GM12878 (cell line): ENCODE results near the gene MYL6B. TPM values are rescaled to one million over a fixed set of nuclear protein-coding genes. Genes with fewer than 3 reads are reported as not detected.

Experiments used
- ATAC-seq: fragments of 200-7000 bp; cut with Tn5 transposase; 3 replicates; pipeline ENCODE4 v1.9.1; 2020; ENCODE audit warnings: mild to moderate bottlenecking, moderate library complexity
- BruUV-seq: library from RNA; stranded (reverse); fragments of 400-500 nt; replicated peaks from 2 replicates; lab custom pipeline; 2021; lab: Mats Ljungman, UMichigan
- CTCF ChIA-PET: fragments of 300-600 bp; sonication (Branson Sonifier 250); formaldehyde crosslinking; extraction: SDS; loops from one replicate; lab custom pipeline; 2021; ENCODE audit warnings: inconsistent platforms; lab: Yijun Ruan, JAX
- POLR2A ChIA-PET: fragments of 350-600 bp; formaldehyde crosslinking; extraction: SDS; loops from one replicate; lab custom pipeline; 2021; ENCODE audit warnings: inconsistent platforms; lab: Charles Lee
- RAD21 ChIA-PET: fragments of 300-600 bp; sonication (Branson Sonifier 250); formaldehyde crosslinking; loops from one replicate; lab custom pipeline; 2023; ENCODE audit warnings: antibody characterized with exemption; ENCODE audit not compliant: unreplicated experiment; lab: Charles Lee
- SMC1A ChIA-PET: fragments of 300-600 bp; sonication (Branson Sonifier 250); formaldehyde crosslinking; loops from one replicate; lab custom pipeline; 2023; ENCODE audit not compliant: unreplicated experiment, uncharacterized antibody; lab: Charles Lee
- DNase-seq: peaks from one replicate; pipeline ENCODE4 v3.0.0-alpha.2; 2011; ENCODE audit warnings: low read depth, low spot score
- FAIRE-seq: peaks from 3 replicates; lab custom pipeline; 2011; peaks lifted over from hg19 to GRCh38; lab: Jason Lieb, UNC
- H2AFZ ChIP-seq: 2 replicates; pipeline ENCODE4 v1.6.0; 2011; ENCODE audit warnings: low read depth, low read length, control low read depth; ENCODE audit not compliant: control insufficient read depth
- H3K27ac ChIP-seq: 2 replicates; pipeline ENCODE4 v1.5.1; 2011; ENCODE audit warnings: control low read depth; ENCODE audit not compliant: control insufficient read depth, insufficient read depth
- H3K27me3 ChIP-seq, 2 experiments: replicated peaks in 1 of 2; 2 replicates each; pipeline versions ENCODE4 v1.6.0 to v1.6.1; 2011; ENCODE audit warnings: low read length in 1 of 2; ENCODE audit not compliant: control insufficient read depth in 2 of 2, insufficient read depth in 2 of 2
- H3K36me3 ChIP-seq, 2 experiments: 2 replicates each; pipeline ENCODE4 v1.5.1; 2011; ENCODE audit warnings: low read length in 1 of 2; ENCODE audit not compliant: control insufficient read depth in 2 of 2, insufficient read depth in 2 of 2
- H3K4me1 ChIP-seq: 2 replicates; pipeline ENCODE4 v1.6.1; 2011; ENCODE audit warnings: mild to moderate bottlenecking, low read length, moderate library complexity, mixed read lengths; ENCODE audit not compliant: control insufficient read depth, insufficient read depth
- H3K4me2 ChIP-seq: 2 replicates; pipeline ENCODE4 v1.6.0; 2011; ENCODE audit warnings: control low read depth; ENCODE audit not compliant: control insufficient read depth, insufficient read depth
- H3K4me3 ChIP-seq: fragments of 200-600 bp; sonication (generic); 2 replicates; pipeline ENCODE4 v1.5.1; 2016
- H3K79me2 ChIP-seq: 2 replicates; pipeline ENCODE4 v1.6.0; 2011; ENCODE audit warnings: low read length; ENCODE audit not compliant: control insufficient read depth, insufficient read depth
- H3K9ac ChIP-seq: 2 replicates; pipeline ENCODE4 v1.8.0; 2011; ENCODE audit warnings: low read length, control low read depth, mixed read lengths; ENCODE audit not compliant: control insufficient read depth, insufficient read depth
- H3K9me3 ChIP-seq: replicated peaks from 3 replicates; pipeline ENCODE4 v1.5.1; 2011; ENCODE audit warnings: mild to moderate bottlenecking, low read length; ENCODE audit not compliant: control insufficient read depth, insufficient read depth
- H4K20me1 ChIP-seq: 2 replicates; pipeline ENCODE4 v1.6.0; 2011; ENCODE audit not compliant: control insufficient read depth, insufficient read depth
- POLR2AphosphoS5 ChIP-seq: IDR thresholded peaks from 2 replicates; pipeline ENCODE4 v1.6.1; 2011; ENCODE audit warnings: mild to moderate bottlenecking, low read length, inconsistent platforms
- SIN3A ChIP-seq: IDR thresholded peaks from 2 replicates; pipeline ENCODE4 v1.6.1; 2012; ENCODE audit warnings: low read depth, low read length, improper control_type of control experiment
- WRNIP1 ChIP-seq: IDR thresholded peaks from 2 replicates; pipeline ENCODE4 v1.6.1; 2011; ENCODE audit warnings: low read depth, low read length, improper control_type of control experiment, borderline replicate concordance
- WGBS: methylation state at CpG from one replicate; pipeline ENCODE4 v1.1.6; 2016; ENCODE audit warnings: low lambda C conversion rate; ENCODE audit not compliant: insufficient replicate concordance, insufficient coverage; ENCODE audit errors: missing lambda C conversion rate; 5-methylcytosine and 5-hydroxymethylcytosine counted together
- in situ Hi-C: fragments of 300-500 bp; cut with MboI; formaldehyde crosslinking; loops from 9 replicates; pipeline ENCODE4 v1.14.3; 2018; ENCODE audit warnings: mixed read lengths
- intact Hi-C: fragments of 100-400 bp; cut with micrococcal nuclease; formaldehyde crosslinking; loops from one replicate; pipeline ENCODE4 v1.14.2; 2022; ENCODE audit not compliant: unreplicated experiment
- polyA plus RNA-seq, 11 experiments: library from polyadenylated mRNA; depleted of rRNA in 4 of 11; unstranded in 6 of 11; stranded (reverse) in 5 of 11; fragments of >200 nt; fragmentation: Nextera tagmentation in 4 of 11; fragmentation: Illumina TruSeq in 1 of 11; extraction: Ambion mirVana in 4 of 11; extraction: Trizol in 1 of 11; gene quantifications; 1 replicate in 1 of 11; 2 replicates in 10 of 11; pipeline versions ENCODE4 v1.2.1 to v1.2.3, GENCODE V29; 2011 to 2016; ENCODE audit warnings: inconsistent platforms in 2 of 11, missing spikeins in 2 of 11, low read depth in 1 of 11
- total RNA-seq, 4 experiments: library from RNA; depleted of rRNA in 3 of 4; stranded (reverse); fragments of >200 nt in 3 of 4; fragmentation: Illumina TruSeq in 1 of 4; extraction: Trizol in 1 of 4; gene quantifications; 2 replicates each; pipeline versions ENCODE4 v1.2.1 to v1.2.3, GENCODE V29; 2013 to 2021

Gene MYL6B
- total and polyA plus RNA-seq, 10 of the 15 experiments (the other 5 are each of a cell fraction or from before 2014, with no cell fraction given): 75.5 to 153 (median 114) TPM

- Histone ChIP-seq H3K36me3 (peaks cover 3 to 4% of the 10 kb centered on the region in 2 experiments), H3K4me2 (peak overlapping the region; percentile 72), H3K79me2 (peaks cover 27% of the 10 kb centered on the region), H3K9me3 (no peaks in the 10 kb centered on the region), H3K27ac (peak overlapping the region; percentile 80), H3K9ac (peak overlapping the region; percentile 93), H3K4me1 (0 out of 2 replicates have a peak, but pooled peaks cover 4% of the 10 kb centered on the region), H4K20me1 (no peaks in the 10 kb centered on the region; the same call in 1 of the 2 replicates), H3K4me3 (peak overlapping the region; percentile 98), H2AFZ (peak overlapping the region; percentile 26; the same call in 1 of the 2 replicates), H3K27me3 (no peaks in the 10 kb centered on the region)
- TF ChIP-seq POLR2AphosphoS5 (no peak), SIN3A (0 out of 2 replicates have a peak, but pooled peaks have one; percentile 1), WRNIP1 (0 out of 2 replicates have a peak, but pooled peaks have one; percentile 63)
- WGBS: 2% methylated on average over 17 of the region's 17 CpGs
- intact Hi-C loops (loop anchor here (1.0 to 10.0 kb wide), 3 partner anchors 30 to 454 kb away; partner anchors contain the start of gene MYL6), in situ Hi-C loops (loop anchor here (5.0 kb wide), 1 partner anchor 56 kb away; no protein-coding TSS in a partner anchor)
- FAIRE-seq (no peak), ATAC-seq (peak; percentile 9), DNase-seq (no peak)
- SMC1A ChIA-PET: interaction anchor here (0.8 to 6.2 kb wide), 16 partner anchors 11 to 447 kb away, joined by 3 to 68 read pairs (median 5); partner anchors contain the start of genes ESYT1, PA2G4, RNF41 and ZC3H10
- RAD21 ChIA-PET: interaction anchor here (1.0 to 4.6 kb wide), 18 partner anchors 14 to 451 kb away, joined by 3 to 98 read pairs (median 8); partner anchors contain the start of genes COQ10A, ESYT1, MYL6 and MYL6B
- BruUV-seq: no TSS peak
- POLR2A ChIA-PET: interaction anchor here (0.5 to 7.7 kb wide), 10 partner anchors 29 to 450 kb away, joined by 3 to 68 read pairs (median 6); partner anchors contain the start of genes DNAJC14, ESYT1, PA2G4 and RNF41
- CTCF ChIA-PET: interaction anchor here (0.6 to 8.9 kb wide), 27 partner anchors 11 to 449 kb away, joined by 3 to 129 read pairs (median 5); partner anchors contain the start of genes ESYT1, MYL6, RNF41 and ZC3H10
Observed at GRCh38 chr12:56188778-56189098, 36.4 kb downstream of the MYL6B start.
